HG03520 (cell line): ENCODE results near the gene HTT.

ENCODE experiments used
- ATAC-seq: cut with Tn5 transposase; IDR thresholded peaks from one replicate; pipeline ENCODE4 v1.9.1; 2021; ENCODE audit warnings: mild to moderate bottlenecking, moderate library complexity; ENCODE audit not compliant: unreplicated experiment

HTT gene

GRCh38 chr4:3246458-3247398, 172.2 kb downstream of the HTT start:
- ATAC-seq: no peak

DNA sequence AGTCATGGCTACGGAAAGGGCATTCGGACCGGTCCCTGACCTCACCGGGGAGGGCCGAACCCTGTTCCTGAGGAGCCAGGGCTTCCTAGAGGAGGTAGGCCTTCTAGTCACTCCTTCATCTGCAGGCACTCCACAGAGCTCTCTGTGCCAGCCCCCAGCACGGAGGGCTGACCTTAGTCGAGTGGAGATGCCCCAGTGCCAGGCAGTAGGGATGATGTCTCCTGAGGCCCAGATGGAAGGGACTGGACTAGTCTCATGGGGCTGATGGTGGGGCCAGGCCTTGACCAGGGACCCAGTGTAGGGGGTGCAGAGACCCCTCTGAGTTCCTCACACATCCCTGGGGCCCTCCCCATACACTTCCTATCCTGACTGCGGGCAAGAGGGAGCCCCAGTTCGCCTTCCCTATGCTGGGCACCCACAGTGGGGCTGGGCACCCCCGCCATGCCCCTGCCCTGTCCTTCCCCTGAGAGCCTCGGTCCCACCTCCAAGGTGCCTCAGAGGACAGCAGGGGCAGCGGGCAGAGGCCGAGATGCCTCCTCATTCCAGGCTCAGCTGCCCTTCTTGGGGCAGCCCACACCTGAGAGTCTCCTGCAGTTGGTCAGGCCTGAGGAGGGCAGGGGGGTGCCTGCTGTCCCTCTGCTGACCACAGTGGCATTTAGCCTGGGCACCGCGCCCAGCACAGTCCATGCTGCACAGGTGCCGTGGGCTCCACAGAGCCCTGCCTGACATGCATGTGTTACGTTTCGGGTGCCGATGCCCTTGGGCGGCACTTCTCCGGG, 173.1 kb downstream of the HTT start:
- no peak for ATAC-seq

- ATAC-seq: no peak
Measured at GRCh38 chr4:3248178-3248480, 173.6 kb downstream of the HTT start.

DNA sequence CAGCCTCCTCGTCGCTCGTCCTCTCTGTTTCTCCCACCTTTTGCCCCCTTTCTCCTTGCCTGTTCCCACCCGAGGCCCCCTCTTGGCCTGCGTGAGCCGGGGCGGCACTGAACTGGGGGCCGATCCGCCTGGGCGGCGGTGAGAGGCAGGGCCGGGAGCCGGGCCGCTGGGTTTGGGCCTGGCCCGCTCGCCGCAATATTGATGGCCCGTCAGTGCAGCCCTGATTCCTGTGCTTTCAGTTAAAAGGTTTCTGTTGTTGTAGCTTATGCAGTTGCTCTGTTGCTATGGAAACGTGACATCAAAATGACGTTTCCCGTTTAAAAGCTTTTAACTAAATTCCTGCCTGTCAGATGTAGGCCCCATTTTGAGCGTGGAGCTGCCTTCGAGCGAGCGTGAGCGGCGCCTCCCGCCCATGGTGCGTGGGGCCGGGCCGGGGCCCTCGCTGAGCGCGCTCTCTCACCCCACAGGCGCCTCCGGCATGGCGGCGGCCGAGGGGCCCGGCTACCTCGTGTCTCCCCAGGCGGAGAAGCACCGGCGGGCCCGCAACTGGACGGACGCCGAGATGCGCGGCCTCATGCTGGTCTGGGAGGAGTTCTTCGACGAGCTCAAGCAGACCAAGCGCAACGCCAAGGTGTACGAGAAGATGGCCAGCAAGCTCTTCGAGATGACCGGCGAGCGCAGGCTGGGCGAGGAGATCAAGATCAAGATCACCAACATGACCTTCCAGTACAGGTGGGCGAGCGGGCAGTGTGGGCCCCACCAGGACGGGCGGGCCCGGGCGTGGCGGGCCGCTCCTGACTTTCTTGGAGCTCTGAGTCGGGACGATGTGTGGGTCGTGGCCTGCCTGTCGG, 174.6 kb downstream of the HTT start, which contains the start of gene MSANTD1:
Gene MSANTD1 (plus strand): TSS at position 349 of the 851 bp plus-strand sequence. CDS start 64 bp downstream, at position 413.
- no peak for ATAC-seq

DNA sequence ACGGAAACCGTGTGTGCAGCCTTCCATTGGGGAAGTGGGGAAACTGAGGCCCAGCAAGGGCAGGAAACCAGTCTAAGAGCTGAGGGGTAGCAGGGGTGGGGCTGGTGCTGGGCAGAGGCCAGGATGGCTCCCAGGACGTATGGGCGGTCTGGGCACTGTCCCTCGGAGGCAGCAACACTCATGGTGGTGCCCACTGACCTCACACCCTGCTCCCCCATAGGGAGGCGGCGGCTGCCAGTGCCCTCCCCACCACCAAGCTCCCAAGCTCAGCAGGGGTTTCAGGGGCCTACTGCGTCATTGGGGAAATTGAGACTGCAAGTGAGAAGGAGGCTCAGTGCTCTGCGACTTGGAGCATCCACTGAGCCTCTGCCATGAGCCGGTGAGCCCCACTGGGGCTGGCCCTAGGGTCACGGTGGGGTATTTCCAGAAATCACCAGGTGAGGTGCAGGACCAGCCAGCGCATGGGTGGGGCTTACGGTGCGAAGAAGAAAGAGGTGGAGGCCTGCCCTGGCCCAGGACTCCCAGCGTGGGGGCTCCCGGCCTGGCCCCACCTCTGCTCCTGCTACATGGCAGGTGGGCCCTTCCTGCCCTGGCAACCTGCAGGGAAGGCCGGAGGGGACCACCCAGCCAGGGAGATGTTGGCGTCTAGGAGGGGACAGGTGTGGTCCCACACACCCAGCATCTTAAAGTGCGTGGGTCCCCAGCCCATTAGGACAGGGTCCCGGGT, 175.4 kb downstream of the HTT start:
- ATAC-seq: no peak

DNA sequence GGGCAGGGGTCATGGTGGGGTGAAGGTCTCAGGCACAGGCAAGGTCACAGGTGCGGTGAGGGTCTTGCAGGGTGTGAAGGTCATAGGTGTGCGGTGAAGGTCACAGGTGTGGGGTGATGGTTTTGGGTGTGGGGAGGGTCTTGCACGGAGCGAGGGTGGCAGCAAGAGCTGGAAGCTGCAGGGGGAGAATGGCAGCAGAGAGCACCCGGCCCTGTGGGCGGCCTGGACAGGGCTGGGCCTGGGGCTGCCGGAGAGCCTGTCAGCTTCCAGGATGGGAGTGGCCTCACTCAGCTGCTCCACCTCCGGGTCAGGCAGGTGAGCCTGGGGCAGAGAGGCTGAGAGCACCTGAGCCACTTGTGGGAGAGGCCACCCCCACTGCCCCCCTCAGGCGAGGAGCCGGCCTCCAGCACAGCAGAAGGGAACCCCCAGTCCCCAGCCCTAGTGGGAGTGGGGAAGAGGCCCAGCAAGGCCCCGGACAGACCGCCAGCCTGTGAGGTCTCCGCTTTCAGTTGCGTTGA, 176.0 kb downstream of the HTT start:
- ATAC-seq: no peak

- ATAC-seq: no peak
Measured at GRCh38 chr4:3250956-3251690, 176.6 kb downstream of the HTT start.

GRCh38 chr4:3251691-3252479, 177.4 kb downstream of the HTT start:
- no peak for ATAC-seq

DNA sequence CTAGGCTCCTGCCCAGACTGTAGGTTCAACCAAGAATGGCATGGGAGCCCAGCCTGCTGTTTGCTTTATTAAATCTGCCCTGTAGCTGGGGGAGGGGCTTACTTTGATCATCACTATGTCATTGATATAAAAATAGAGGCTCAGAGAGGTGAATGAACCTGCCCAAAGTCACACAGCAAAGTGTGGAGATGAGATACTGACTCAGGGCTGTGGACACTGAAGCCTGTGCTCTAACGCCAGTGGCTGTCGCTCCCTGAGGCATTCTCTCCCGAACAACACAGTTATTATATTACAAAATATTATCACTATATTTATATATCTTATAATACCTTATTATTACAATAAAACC, 178.0 kb downstream of the HTT start:
- ATAC-seq: no peak

- ATAC-seq: no peak
Measured at GRCh38 chr4:3252831-3253641, 178.6 kb downstream of the HTT start.

DNA sequence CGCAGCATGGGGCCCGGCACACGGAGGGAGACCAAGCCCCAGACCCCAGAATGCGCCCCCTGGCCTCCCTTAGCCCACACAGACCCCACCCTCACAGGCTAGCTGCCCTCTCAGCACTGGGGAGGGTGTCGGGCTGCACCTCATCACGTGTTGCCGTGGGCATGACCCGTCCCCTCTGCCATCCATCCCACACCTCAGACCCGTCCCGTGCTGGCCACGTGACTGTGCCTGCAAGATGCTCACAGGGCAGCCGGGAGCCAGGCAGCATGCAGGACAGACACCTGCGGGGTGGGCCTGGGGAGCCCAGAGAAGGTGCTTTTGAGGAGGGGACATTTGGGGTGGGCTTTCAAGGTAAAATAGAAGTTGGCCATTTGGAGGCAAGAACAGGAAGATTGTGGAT, 179.3 kb downstream of the HTT start:
- ATAC-seq: no peak

GRCh38 chr4:3254302-3255131, 180.0 kb downstream of the HTT start:
- no peak for ATAC-seq

GRCh38 chr4:3255611-3256186, 181.2 kb downstream of the HTT start:
- no peak for ATAC-seq

- no peak for ATAC-seq
Measured at GRCh38 chr4:3256230-3257102, 182.0 kb downstream of the HTT start.

GRCh38 chr4:3257103-3257555, 182.6 kb downstream of the HTT start:
- ATAC-seq: no peak
